HEK293T (cell line): ENCODE results near the gene ITPK1.

Experiments
- ARNT ChIP-seq: fragments of 450-650 bp; IDR thresholded peaks from 2 replicates; pipeline ENCODE4 v1.6.1; 2017; ENCODE audit warnings: mild to moderate bottlenecking
- FOXM1 ChIP-seq: fragments of 450-650 bp; IDR thresholded peaks from 2 replicates; pipeline ENCODE4 v1.6.1; 2017; ENCODE audit warnings: mild to moderate bottlenecking, borderline replicate concordance
- HDGF ChIP-seq: fragments of 450-650 bp; IDR thresholded peaks from 2 replicates; pipeline ENCODE4 v1.6.1; 2017; ENCODE audit warnings: antibody characterized with exemption, borderline replicate concordance
- LEF1 ChIP-seq: fragments of 450-650 bp; IDR thresholded peaks from 2 replicates; pipeline ENCODE4 v1.6.1; 2017; ENCODE audit warnings: mild to moderate bottlenecking, borderline replicate concordance
- PKNOX1 ChIP-seq: fragments of 450-650 bp; IDR thresholded peaks from 2 replicates; pipeline ENCODE4 v1.6.1; 2016
- SP1 ChIP-seq: fragments of 450-650 bp; IDR thresholded peaks from 2 replicates; pipeline ENCODE4 v1.6.1; 2017
- ZNF384 ChIP-seq: fragments of 450-650 bp; IDR thresholded peaks from 2 replicates; pipeline ENCODE4 v1.6.1; 2016

GRCh38 chr14:92967346-92967926 lies 148.3 kb downstream of the ITPK1 start:
- TF ChIP-seq ZNF384 (no peak), HDGF (no peak), PKNOX1 (no peak), FOXM1 (no peak), ARNT (no peak), LEF1 (no peak), SP1 (no peak)
